ENCODE measurements around the gene CXorf49B. TPM values are rescaled to one million over a fixed set of nuclear protein-coding genes. Genes with fewer than 3 reads are reported as not detected.
"Not testable (repeated sequence)": the region's sequence is repeated elsewhere in the genome, so short reads cannot be mapped to it uniquely, and the experiment has no call there.

Gene CXorf49B
- total RNA-seq, 2 donors from 2014 or later: not detected

DNA sequence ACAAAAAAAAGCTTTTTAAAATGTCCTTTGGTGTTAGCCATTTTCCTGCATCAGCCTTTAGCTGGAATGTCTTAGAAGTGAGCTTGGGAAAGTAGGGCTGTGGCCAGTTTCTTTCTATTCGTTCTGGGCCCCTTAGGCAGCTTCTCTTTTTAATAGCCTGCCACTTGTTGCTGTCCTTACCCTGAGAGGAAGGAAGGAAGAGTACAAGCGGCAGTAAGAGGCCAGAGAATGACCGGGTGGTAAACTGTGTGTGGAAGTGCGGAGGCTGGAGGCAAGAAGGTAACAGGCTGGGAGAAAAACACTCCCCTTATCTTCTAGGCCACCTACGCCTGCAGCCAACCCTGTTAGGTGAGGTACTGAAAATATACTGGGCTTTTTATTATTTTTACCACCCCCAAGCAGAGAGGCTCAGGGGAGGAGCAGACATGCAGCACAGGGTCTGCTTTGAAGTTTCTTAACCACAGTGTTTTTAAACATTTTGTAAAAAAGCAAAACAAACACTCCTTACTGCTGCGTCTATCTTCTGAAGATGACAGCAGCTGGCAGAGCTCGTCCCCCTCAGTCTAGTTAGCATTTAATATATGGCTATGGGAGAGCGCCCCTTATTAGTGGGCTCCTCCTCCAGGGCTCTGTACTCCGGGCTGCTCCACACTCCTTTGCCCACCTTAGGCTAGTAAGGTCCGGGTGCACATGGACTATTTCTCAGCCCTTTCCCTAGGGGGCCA lies 19.2 kb downstream of the CXorf49B start:
- not testable (repeated sequence) for H3K27me3 ChIP-seq (replicated peaks; ENCODE audit: insufficient read depth); H3K4me3 ChIP-seq; H3K36me3 ChIP-seq; H3K27ac ChIP-seq; ATAC-seq (ENCODE audit: insufficient number of reproducible peaks, low FRiP score, low read depth); DNase-seq (ENCODE audit: low spot score); H3K4me1 ChIP-seq (ENCODE audit: control insufficient read depth in 1 of 2, low read depth in 2 of 2); H3K9me3 ChIP-seq

DNA sequence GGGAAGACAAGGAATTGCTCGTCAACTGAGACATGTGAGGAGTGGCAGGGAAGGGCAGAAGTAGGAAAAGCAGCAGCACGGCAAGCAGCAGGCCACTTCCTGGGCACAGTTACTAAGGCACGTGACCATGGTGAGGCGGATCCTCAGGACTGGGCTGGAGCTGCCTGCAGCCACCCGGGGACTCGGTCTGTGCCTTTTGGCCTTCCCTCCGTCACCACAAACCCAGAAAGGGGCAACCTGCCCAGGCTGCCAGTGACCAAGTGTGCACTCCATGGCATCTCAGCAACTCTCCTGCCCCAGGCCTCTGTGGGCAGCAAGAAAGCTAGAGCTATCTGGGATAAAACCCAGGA lies 19.8 kb downstream of the CXorf49B start:
- H3K4me1 ChIP-seq (ENCODE audit: control insufficient read depth in 1 of 2, low read depth in 2 of 2); H3K4me3 ChIP-seq; H3K36me3 ChIP-seq; DNase-seq (ENCODE audit: low spot score); ATAC-seq (ENCODE audit: insufficient number of reproducible peaks, low FRiP score, low read depth); H3K27me3 ChIP-seq (replicated peaks; ENCODE audit: insufficient read depth); H3K27ac ChIP-seq; H3K9me3 ChIP-seq: not testable (repeated sequence)

DNA sequence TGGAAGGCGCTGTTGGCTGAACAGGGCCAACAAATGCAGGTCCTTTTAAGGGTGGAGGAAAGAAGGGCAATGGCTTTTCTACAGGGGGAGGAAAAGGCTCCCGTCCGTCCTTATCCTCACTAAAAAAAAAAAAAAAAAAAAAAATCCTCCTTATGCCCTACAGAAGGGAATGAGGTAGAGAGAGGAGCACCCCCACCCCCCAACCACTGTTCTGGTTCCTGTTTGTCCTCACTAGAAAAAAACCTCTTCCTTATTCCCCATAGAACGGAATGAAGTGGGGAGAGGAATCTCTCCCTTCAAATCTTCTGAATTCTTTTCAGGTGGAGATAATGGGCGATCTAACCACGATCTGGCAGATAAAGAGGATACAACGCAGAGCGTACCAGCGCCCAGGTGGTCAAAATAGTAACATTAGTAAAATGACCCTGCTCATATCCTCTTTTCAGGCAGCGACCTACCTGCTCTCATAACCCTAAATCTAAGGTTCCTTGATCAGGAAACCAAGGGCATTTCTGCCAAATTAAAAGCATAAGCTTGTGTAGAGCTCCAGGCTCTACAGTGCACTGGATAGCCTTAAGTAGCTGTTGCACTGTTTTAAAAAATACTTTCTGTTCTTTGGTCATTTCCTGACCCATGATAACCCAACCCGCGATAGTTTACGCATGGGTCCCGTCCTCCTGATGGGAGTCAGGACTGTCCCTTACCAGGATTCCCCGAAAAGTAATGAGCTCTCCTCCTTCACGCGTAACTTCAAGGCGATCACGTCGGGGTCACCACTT lies 20.6 kb downstream of the CXorf49B start:
- H3K9me3 ChIP-seq; ATAC-seq (ENCODE audit: insufficient number of reproducible peaks, low FRiP score, low read depth); H3K27me3 ChIP-seq (replicated peaks; ENCODE audit: insufficient read depth); H3K4me1 ChIP-seq (ENCODE audit: control insufficient read depth in 1 of 2, low read depth in 2 of 2); H3K36me3 ChIP-seq; DNase-seq (ENCODE audit: low spot score); H3K4me3 ChIP-seq; H3K27ac ChIP-seq: not testable (repeated sequence)

DNA sequence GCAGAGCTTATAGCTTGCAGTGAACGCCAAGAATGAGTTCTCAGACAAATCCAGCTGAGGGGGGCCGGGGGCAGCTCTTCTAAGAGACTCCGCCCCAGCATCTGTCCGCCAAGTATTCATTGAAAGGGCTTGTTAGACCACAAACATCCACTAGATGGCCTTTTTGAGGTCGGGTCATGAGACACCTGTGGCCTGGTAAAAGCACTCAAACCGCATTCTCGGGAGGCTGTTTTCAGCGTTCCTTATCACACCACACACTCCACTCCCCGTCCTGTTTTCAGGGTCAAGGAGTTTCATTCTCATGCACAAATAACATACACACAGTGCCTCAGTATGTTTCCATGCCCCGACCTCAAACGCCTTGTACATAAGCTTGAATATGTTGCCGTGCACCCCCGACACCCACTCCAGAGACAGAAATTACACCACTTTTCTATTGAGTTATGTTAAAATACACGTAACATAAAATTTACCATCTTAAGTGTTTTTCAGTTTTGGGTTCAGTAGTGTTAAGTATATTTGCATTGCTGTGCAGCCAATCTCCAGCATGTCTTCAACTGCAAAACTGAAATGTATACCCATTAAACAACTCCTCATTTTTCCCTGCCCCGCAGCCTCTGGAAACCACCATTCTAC lies 21.3 kb downstream of the CXorf49B start:
- not testable (repeated sequence) for H3K9me3 ChIP-seq; ATAC-seq (ENCODE audit: insufficient number of reproducible peaks, low FRiP score, low read depth); DNase-seq (ENCODE audit: low spot score); H3K27ac ChIP-seq; H3K4me3 ChIP-seq; H3K36me3 ChIP-seq; H3K27me3 ChIP-seq (replicated peaks; ENCODE audit: insufficient read depth); H3K4me1 ChIP-seq (ENCODE audit: control insufficient read depth in 1 of 2, low read depth in 2 of 2)

DNA sequence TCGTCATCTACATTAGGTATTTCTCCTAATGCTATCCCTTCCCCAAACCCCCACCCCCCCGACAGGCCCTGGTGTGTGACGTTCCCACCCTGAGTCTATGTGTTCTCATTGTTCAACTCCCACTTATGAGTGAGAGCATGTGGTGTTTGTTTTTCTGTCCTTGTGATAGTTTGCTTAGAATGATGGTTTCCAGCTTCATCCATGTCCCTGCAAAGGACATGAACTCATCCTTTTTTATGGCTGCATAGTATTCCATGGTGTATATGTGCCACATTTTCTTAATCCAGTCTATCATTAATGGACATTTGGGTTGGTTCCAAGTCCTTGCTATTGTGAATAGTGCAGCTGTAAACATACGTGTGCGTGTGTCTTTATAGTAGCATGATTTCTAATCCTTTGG lies 43.3 kb downstream of the CXorf49B start:
- not testable (repeated sequence) for H3K27me3 ChIP-seq (replicated peaks; ENCODE audit: insufficient read depth); H3K4me1 ChIP-seq (ENCODE audit: control insufficient read depth in 1 of 2, low read depth in 2 of 2); ATAC-seq (ENCODE audit: insufficient number of reproducible peaks, low FRiP score, low read depth); H3K4me3 ChIP-seq; H3K9me3 ChIP-seq; DNase-seq (ENCODE audit: low spot score); H3K36me3 ChIP-seq; H3K27ac ChIP-seq

DNA sequence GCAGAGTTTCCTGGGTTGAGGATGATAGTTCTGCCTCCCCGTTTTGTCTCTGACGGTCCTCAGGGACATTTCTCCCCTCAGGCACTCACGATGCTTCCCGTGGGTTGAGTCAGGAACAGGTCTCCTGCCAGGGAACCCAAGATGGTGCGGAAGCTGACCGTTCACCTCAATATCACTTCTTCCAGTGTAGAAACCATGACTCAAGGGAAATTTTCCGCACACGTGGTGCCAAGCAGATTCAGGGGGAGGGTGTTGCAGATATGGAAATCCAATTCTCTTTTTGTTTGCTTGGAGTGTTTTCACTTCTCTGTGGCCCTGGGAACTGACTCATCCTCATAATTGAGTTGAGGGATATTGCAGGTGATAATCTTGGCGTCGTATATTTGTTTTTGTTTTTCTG lies 46.7 kb downstream of the CXorf49B start:
- DNase-seq (ENCODE audit: low spot score) (no peak), ATAC-seq (ENCODE audit: insufficient number of reproducible peaks, low FRiP score, low read depth) (no peak)
- H3K27me3 ChIP-seq (replicated peaks; ENCODE audit: insufficient read depth): no peaks in the 10 kb centered on the region
- H3K9me3 ChIP-seq: no peaks in the 10 kb centered on the region
- no peaks in the 10 kb centered on the region for H3K4me1 ChIP-seq (ENCODE audit: control insufficient read depth in 1 of 2, low read depth in 2 of 2)
- no peak overlapping the region for H3K27ac ChIP-seq
- TF ChIP-seq, protein P1, sequence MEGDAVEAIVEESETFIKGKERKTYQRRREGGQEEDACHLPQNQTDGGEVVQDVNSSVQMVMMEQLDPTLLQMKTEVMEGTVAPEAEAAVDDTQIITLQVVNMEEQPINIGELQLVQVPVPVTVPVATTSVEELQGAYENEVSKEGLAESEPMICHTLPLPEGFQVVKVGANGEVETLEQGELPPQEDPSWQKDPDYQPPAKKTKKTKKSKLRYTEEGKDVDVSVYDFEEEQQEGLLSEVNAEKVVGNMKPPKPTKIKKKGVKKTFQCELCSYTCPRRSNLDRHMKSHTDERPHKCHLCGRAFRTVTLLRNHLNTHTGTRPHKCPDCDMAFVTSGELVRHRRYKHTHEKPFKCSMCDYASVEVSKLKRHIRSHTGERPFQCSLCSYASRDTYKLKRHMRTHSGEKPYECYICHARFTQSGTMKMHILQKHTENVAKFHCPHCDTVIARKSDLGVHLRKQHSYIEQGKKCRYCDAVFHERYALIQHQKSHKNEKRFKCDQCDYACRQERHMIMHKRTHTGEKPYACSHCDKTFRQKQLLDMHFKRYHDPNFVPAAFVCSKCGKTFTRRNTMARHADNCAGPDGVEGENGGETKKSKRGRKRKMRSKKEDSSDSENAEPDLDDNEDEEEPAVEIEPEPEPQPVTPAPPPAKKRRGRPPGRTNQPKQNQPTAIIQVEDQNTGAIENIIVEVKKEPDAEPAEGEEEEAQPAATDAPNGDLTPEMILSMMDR (IDR thresholded peaks at IDR 0.05): no peak
- no peak overlapping the region for H3K4me3 ChIP-seq
- no peaks in the 10 kb centered on the region for H3K36me3 ChIP-seq

DNA sequence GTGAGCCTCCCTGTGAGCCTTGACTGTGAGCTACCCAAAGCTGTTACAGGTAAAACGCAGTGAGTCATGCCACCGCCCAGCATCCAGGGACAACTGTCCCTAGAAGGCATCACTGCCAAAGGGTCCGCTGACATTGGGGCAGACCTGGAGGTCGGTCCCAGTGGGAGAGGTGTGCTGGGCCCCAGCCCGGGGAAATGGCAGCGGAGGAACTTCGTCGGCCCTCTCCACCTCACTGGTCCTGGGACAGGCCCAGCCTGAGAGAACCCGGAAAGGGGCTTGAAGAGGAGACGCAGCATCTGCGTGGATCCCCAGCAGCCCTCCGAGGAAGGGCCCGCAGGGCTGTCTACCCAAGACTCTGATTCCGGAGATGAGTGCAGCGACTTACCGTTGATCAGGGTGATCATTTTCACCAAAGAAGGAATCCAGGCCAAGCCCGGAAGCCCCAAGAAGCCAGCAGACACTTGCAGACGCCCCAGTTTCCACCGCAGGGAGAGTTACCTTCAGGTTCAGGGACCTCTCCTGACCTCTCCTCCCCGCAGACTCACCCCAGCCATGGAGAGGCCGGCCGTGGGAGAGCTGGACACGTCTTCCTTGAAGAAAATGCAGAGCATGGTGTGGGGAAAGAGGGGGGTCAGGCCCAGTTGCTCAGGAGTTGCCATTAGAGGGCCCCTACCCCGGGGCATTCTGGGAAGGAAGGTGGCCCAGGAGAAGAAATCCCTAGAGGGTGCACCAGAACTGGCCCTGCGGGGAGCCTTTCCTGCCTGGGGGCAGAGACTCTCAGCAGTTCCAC lies 51.2 kb downstream of the CXorf49B start:
- TF ChIP-seq, protein P1 (IDR thresholded peaks at IDR 0.05): no peak
- Histone ChIP-seq H3K27ac (no peak overlapping the region), H3K9me3 (no peaks in the 10 kb centered on the region), H3K4me1 (ENCODE audit: control insufficient read depth in 1 of 2, low read depth in 2 of 2) (no peaks in the 10 kb centered on the region), H3K27me3 (replicated peaks; ENCODE audit: insufficient read depth) (no peaks in the 10 kb centered on the region), H3K36me3 (no peaks in the 10 kb centered on the region), H3K4me3 (no peak overlapping the region)
- DNase-seq (ENCODE audit: low spot score): no peak
- no peak for ATAC-seq (ENCODE audit: insufficient number of reproducible peaks, low FRiP score, low read depth)
